ENCODE data around the gene ERN2. TPM values are rescaled to one million over a fixed set of nuclear protein-coding genes. Genes with fewer than 3 reads are reported as not detected.

Gene ERN2
- polyA plus RNA-seq, 1 of the 3 experiments (the other 2 are of a cell fraction) = 0.03 TPM

- no peaks in the 10 kb centered on the region for H3K9me2 ChIP-seq
- H3K4me3 ChIP-seq (ENCODE audit: low read depth in 2 of 2, low read length in 1 of 2) = peak overlapping the region; percentile 85 to 99
- 38% methylated on average over 14 of the region's 14 CpGs for WGBS (ENCODE audit: low lambda C conversion rate)
- no peaks in the 10 kb centered on the region for H3K9me3 ChIP-seq
- H3K9ac ChIP-seq = peak overlapping the region; percentile 94
- peaks cover 92% of the 10 kb centered on the region for H3K79me2 ChIP-seq (ENCODE audit: insufficient read depth)
- no peaks in the 10 kb centered on the region for H3K27me3 ChIP-seq (ENCODE audit: insufficient read depth)
- CTCF ChIA-PET = interaction anchor here (0.6 kb wide), 2 partner anchors 35 to 43 kb away, joined by 3 read pairs; no protein-coding TSS in a partner anchor
- no peak for DNase-seq
- H3F3A ChIP-seq (replicated peaks; ENCODE audit: insufficient read depth) = no peaks in the 10 kb centered on the region
- H3K27ac ChIP-seq (ENCODE audit: low read depth in 2 of 2, low read length in 1 of 2) = peak overlapping the region in 1 of 2 experiments; percentile 87; a peak in 1 of 4 replicates
- H2AFZ ChIP-seq (ENCODE audit: low read depth) = 0 out of 2 replicates have a peak overlapping the region, but pooled peaks have one; percentile 74
- peaks cover 12% of the 10 kb centered on the region for H4K20me1 ChIP-seq (ENCODE audit: insufficient read depth)
- peaks cover 11 to 13% of the 10 kb centered on the region in 2 experiments; a peak in 2 of 4 replicates for H3K4me1 ChIP-seq (ENCODE audit: control insufficient read depth in 1 of 2, insufficient read depth in 2 of 2, low read depth in 1 of 2, low read length in 1 of 2)
- TF ChIP-seq YY1 (IDR thresholded peaks at IDR 0.05; ENCODE audit: low read depth) (no peak), FOSL2 (IDR thresholded peaks at IDR 0.05; ENCODE audit: borderline replicate concordance, low read depth) (no peak), CHD2 (IDR thresholded peaks at IDR 0.05; ENCODE audit: low read length, partially characterized antibody) (no peak), RXRA (IDR thresholded peaks at IDR 0.05; ENCODE audit: borderline replicate concordance, low read depth) (no peak), SIN3A (IDR thresholded peaks at IDR 0.05; ENCODE audit: borderline replicate concordance, low read depth, low read length) (no peak), ELF1 (IDR thresholded peaks at IDR 0.05) (no peak), NRF1 (IDR thresholded peaks at IDR 0.05; ENCODE audit: low read depth, low read length) (no peak), TCF12 (IDR thresholded peaks at IDR 0.05) (no peak), FOXJ3 (CRISPR knock-in tag; IDR thresholded peaks at IDR 0.05) (no peak), FOXM1 (IDR thresholded peaks at IDR 0.05; ENCODE audit: low read depth) (no peak)
- TF ChIP-seq, protein P1, sequence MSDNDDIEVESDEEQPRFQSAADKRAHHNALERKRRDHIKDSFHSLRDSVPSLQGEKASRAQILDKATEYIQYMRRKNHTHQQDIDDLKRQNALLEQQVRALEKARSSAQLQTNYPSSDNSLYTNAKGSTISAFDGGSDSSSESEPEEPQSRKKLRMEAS (IDR thresholded peaks at IDR 0.05; ENCODE audit: low read depth) = no peak
- TF ChIP-seq, protein P2, sequence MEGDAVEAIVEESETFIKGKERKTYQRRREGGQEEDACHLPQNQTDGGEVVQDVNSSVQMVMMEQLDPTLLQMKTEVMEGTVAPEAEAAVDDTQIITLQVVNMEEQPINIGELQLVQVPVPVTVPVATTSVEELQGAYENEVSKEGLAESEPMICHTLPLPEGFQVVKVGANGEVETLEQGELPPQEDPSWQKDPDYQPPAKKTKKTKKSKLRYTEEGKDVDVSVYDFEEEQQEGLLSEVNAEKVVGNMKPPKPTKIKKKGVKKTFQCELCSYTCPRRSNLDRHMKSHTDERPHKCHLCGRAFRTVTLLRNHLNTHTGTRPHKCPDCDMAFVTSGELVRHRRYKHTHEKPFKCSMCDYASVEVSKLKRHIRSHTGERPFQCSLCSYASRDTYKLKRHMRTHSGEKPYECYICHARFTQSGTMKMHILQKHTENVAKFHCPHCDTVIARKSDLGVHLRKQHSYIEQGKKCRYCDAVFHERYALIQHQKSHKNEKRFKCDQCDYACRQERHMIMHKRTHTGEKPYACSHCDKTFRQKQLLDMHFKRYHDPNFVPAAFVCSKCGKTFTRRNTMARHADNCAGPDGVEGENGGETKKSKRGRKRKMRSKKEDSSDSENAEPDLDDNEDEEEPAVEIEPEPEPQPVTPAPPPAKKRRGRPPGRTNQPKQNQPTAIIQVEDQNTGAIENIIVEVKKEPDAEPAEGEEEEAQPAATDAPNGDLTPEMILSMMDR (IDR thresholded peaks at IDR 0.05) = no peak
- TF ChIP-seq, protein P3, sequence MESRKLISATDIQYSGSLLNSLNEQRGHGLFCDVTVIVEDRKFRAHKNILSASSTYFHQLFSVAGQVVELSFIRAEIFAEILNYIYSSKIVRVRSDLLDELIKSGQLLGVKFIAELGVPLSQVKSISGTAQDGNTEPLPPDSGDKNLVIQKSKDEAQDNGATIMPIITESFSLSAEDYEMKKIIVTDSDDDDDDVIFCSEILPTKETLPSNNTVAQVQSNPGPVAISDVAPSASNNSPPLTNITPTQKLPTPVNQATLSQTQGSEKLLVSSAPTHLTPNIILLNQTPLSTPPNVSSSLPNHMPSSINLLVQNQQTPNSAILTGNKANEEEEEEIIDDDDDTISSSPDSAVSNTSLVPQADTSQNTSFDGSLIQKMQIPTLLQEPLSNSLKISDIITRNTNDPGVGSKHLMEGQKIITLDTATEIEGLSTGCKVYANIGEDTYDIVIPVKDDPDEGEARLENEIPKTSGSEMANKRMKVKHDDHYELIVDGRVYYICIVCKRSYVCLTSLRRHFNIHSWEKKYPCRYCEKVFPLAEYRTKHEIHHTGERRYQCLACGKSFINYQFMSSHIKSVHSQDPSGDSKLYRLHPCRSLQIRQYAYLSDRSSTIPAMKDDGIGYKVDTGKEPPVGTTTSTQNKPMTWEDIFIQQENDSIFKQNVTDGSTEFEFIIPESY (IDR thresholded peaks at IDR 0.05; ENCODE audit: borderline replicate concordance, low read depth) = no peak
- H3K4me2 ChIP-seq = peak overlapping the region; percentile 92
- peaks cover 19 to 51% of the 10 kb centered on the region in 2 experiments for H3K36me3 ChIP-seq (replicated peaks in 1 of 2; ENCODE audit: control insufficient read depth in 1 of 2, insufficient read depth in 2 of 2, low read length in 1 of 2)
- POLR2A ChIA-PET = no interaction called here
Observed at GRCh38 chr16:23642246-23642774, 70.7 kb downstream of the ERN2 start.
